Suprapubic skin (tissue), 4 donors: ENCODE measurements around the gene MYADML2.

Experiments used
- POLR2A ChIP-seq, 2 donors: fragments of 450-650 bp; IDR thresholded peaks; one replicate each; pipeline ENCODE4 v1.6.1; 2017; ENCODE audit warnings: antibody characterized with exemption in 2 of 2, mild to moderate bottlenecking in 2 of 2, moderate library complexity in 2 of 2
- POLR2AphosphoS5 ChIP-seq, 3 donors: sonication (generic); formaldehyde crosslinking; IDR thresholded peaks; one replicate each; pipeline ENCODE4 v1.6.1; 2017; ENCODE audit warnings: antibody characterized with exemption in 3 of 3
- TF ChIP-seq, protein P1 (sequence below), 2 donors: fragments of 200-600 bp in 1 of 2; fragments of 450-650 bp in 1 of 2; sonication (generic) in 1 of 2; IDR thresholded peaks; one replicate each; pipeline ENCODE4 v1.5.1; 2016 to 2019; ENCODE audit warnings: antibody characterized with exemption in 2 of 2, mild to moderate bottlenecking in 1 of 2, moderate library complexity in 1 of 2

DNA sequence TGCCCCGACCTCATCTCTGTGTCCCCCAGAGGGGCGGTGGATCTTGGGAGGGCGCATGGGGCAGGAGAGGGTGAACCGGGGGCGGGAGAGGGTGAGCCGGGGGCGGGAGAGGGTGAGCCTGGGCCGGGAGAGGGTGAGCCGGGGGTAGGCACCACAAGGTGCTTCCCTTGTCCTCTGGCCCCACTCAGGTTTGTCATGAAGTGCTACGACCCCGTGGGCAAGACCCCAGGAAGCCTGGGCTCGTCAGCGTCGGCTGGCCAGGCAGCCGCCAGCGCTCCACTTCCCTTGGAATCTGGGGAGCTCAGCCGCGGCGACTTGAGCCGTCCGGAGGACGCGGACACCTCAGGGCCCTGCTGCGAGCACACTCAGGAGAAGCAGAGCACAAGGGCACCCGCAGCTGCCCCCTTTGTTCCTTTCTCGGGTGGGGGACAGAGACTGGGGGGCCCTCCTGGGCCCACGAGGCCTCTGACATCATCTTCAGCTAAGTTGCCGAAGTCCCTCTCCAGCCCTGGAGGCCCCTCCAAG, 49.3 kb upstream of the MYADML2 start:
- TF ChIP-seq, protein P1, sequence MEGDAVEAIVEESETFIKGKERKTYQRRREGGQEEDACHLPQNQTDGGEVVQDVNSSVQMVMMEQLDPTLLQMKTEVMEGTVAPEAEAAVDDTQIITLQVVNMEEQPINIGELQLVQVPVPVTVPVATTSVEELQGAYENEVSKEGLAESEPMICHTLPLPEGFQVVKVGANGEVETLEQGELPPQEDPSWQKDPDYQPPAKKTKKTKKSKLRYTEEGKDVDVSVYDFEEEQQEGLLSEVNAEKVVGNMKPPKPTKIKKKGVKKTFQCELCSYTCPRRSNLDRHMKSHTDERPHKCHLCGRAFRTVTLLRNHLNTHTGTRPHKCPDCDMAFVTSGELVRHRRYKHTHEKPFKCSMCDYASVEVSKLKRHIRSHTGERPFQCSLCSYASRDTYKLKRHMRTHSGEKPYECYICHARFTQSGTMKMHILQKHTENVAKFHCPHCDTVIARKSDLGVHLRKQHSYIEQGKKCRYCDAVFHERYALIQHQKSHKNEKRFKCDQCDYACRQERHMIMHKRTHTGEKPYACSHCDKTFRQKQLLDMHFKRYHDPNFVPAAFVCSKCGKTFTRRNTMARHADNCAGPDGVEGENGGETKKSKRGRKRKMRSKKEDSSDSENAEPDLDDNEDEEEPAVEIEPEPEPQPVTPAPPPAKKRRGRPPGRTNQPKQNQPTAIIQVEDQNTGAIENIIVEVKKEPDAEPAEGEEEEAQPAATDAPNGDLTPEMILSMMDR (IDR thresholded peaks at IDR 0.05): no peak
- no peak for TF ChIP-seq POLR2AphosphoS5 (IDR thresholded peaks at IDR 0.05)
- no peak for TF ChIP-seq POLR2A (IDR thresholded peaks at IDR 0.05)
